ENCODE measurements around the gene FBXO8. TPM values are rescaled to one million over a fixed set of nuclear protein-coding genes. Genes with fewer than 3 reads are reported as not detected.
A peak's percentile ranks its signal among the peaks of the same experiment; 100 is the strongest.

FBXO8 gene
- total and polyA plus RNA-seq, 4 experiments from 2014 or later = 10.8 to 32.2 (median 26.6) TPM

DNA sequence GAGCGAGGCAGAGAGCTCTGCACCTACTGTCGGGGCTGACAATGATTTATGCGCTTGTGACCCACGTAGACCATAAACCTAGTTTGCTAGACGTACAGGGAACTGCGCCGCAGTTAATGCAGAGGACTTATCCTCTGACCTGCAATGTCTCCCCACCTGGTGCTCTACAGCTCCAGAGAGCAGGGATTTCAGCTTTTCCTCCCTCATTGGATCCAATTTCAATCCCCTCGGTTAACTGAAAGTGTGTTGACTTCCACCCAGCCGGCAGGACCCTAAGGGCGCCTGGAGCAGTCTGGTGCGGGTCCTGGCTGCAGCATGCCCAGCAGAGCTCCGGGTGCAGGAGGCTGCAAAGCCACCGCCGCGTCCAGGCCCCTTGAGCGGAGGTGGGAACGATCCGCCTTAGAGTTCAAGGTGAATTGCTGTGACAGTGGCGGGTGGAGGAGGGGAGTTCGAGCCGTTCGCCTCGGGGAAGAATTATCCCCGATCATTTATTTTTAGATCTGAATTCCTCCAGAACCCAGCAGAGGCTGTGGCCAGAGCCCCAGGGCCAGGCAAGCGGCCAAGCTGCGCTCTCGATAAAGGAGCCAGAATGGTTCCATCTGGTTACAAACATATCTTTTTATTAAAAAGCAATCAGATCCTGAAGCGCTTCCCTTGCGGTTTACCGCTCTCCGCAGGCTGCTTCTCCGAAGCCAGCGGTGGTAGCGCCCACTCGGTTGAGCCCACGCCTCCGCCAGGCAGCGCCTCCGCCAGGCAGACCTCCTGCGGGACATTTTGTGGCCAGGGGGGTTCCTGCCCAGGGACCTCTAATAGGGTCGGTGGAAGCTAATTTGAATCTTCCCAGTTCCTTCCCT lies 66.0 kb downstream of the FBXO8 start:
- POLR2A ChIA-PET (ENCODE audit: partially characterized antibody) = interaction anchor here (0.9 kb wide), 1 partner anchor 67 kb away, joined by 3 read pairs; the partner anchor contains the start of gene CEP44
- CTCF ChIA-PET (ENCODE audit: partially characterized antibody) = interaction anchor here (0.9 kb wide), 1 partner anchor 9 kb away, joined by 3 read pairs; no protein-coding TSS in a partner anchor
- peaks cover 26 to 45% (median 38%) of the 10 kb centered on the region in 4 donors for H3K4me1 Mint-ChIP-seq

DNA sequence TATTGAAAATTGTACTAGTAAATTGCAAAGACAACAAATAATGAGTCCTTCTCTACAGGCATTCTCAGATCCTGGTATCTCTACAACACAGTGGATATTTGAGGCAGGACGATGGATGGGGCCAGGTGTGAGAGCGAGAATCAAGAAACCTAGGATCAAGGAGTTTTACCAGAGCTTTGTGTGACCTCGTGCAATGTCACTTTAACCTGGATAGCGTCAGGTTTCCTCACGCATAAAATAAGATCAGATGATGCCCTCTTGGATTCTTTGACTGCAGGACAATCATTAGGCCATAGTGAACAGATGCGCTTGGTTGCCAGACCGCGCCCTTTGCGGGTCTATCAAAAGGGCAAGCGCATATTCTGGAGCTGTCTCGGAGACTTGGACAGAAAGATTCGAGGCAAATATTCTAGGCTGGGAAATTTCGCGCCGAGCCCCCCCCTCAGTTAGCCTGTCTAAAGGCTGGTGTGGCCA lies 66.6 kb downstream of the FBXO8 start:
- H3K9me3 ChIP-seq (ENCODE audit: control insufficient read depth in 1 of 2, low read length in 2 of 2) = no peaks in the 10 kb centered on the region
- peaks cover 59% of the 10 kb centered on the region for H3K27me3 ChIP-seq (ENCODE audit: insufficient read depth, low read length)
- intact Hi-C loops (cut with micrococcal nuclease) = loop anchor here (10.0 kb wide), 1 partner anchor 682 kb away; the partner anchor contains the start of gene HAND2
- peaks cover 29 to 50% (median 43%) of the 10 kb centered on the region in 4 donors for H3K4me1 Mint-ChIP-seq
- H3K27ac Mint-ChIP-seq = peak overlapping the region in 1 of 7 donors; percentile 69
- H3K9me3 Mint-ChIP-seq = peaks cover 0 to 12% (median 5%) of the 10 kb centered on the region in 8 donors
- no peak overlapping the region for H3K27ac ChIP-seq (ENCODE audit: low read depth, low read length)
- H3K4me3 ChIP-seq (ENCODE audit: low read length in 2 of 2) = no peak overlapping the region
- H3K4me3 Mint-ChIP-seq = peak overlapping the region in 5 of 8 donors; percentile 36 to 76 (median 69)
- H3K27me3 Mint-ChIP-seq = peaks cover 56 to 64% of the 10 kb centered on the region in 2 donors
- H3K4me1 ChIP-seq (ENCODE audit: insufficient read depth, low read length) = peaks cover 43% of the 10 kb centered on the region
- H3K36me3 ChIP-seq (ENCODE audit: insufficient read depth, low read length) = no peaks in the 10 kb centered on the region
- no peak for DNase-seq
- ChIA-PET POLR2A (ENCODE audit: partially characterized antibody) (no interaction called here), CTCF (ENCODE audit: partially characterized antibody) (interaction anchor here (0.9 kb wide), 1 partner anchor 9 kb away, joined by 3 read pairs; no protein-coding TSS in a partner anchor)
- H3K36me3 Mint-ChIP-seq = no peaks in the 10 kb centered on the region

More for the DNA sequence above, 66.0 kb downstream of the FBXO8 start:
- Mint-ChIP-seq H3K27ac (peak overlapping the region in 2 of 7 donors; percentile 8 to 25), H3K9me3 (peaks cover 0 to 12% (median 5%) of the 10 kb centered on the region in 8 donors), H3K36me3 (no peaks in the 10 kb centered on the region), H3K4me3 (peak overlapping the region in 7 of 8 donors; percentile 23 to 76 (median 69)), H3K27me3 (peaks cover 54 to 58% of the 10 kb centered on the region in 2 donors)
- peaks cover 53% of the 10 kb centered on the region for H3K27me3 ChIP-seq (ENCODE audit: insufficient read depth, low read length)
- no peaks in the 10 kb centered on the region for H3K9me3 ChIP-seq (ENCODE audit: control insufficient read depth in 1 of 2, low read length in 2 of 2)
- peak in 1 of 5 donors; percentile 25 for DNase-seq
- no peak overlapping the region for H3K4me3 ChIP-seq (ENCODE audit: low read length in 2 of 2)
- intact Hi-C loops (cut with micrococcal nuclease) = loop anchor here (10.0 kb wide), 1 partner anchor 683 kb away; the partner anchor contains the start of gene HAND2
- H3K4me1 ChIP-seq (ENCODE audit: insufficient read depth, low read length) = peaks cover 41% of the 10 kb centered on the region
- no peak overlapping the region for H3K27ac ChIP-seq (ENCODE audit: low read depth, low read length)
- no peaks in the 10 kb centered on the region for H3K36me3 ChIP-seq (ENCODE audit: insufficient read depth, low read length)

DNA sequence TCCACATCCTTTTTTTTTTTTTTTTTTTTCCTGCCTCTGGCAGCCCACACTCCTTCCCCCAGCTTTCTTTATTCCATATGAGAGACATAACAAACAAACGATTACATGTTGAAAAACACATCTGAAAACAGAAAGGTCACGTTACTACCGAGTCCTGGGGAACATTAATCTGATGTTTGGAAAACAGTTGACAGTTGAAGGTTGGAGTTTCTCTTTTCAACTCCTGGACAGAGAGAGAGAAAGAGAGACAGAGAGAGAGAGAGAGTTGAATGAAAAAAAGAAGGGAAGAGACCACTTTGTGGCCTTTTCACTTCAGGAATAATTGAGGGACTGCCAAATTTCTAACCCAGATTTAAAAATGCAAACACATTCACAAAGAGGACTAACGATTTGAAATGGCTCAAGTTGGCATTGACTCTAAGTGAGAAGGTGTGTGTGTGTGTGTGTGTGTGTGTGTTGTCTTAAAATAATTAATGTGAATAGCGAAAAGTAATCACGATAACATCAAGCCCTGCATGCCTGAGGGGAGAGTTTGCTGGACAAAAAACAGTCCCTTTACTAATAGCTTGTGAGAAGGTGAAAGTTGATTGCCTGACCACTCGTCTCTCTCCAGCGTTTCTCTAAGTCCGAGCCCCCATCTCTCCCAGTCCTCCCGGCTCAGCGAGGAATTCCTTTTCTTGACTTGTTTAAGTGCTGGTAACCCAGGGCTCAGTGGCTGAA lies 67.3 kb downstream of the FBXO8 start:
- ChIA-PET POLR2A (ENCODE audit: partially characterized antibody) (no interaction called here), CTCF (ENCODE audit: partially characterized antibody) (interaction anchor here (0.9 kb wide), 1 partner anchor 10 kb away, joined by 3 read pairs; no protein-coding TSS in a partner anchor)
- no peak for DNase-seq
- intact Hi-C loops (cut with micrococcal nuclease) = loop anchor here (10.0 kb wide), 1 partner anchor 681 kb away; the partner anchor contains the start of gene HAND2
- Mint-ChIP-seq H3K4me3 (peak overlapping the region in 5 of 8 donors; percentile 28 to 76 (median 64)), H3K36me3 (no peaks in the 10 kb centered on the region), H3K27ac (peak overlapping the region in 1 of 7 donors; percentile 69), H3K27me3 (peaks cover 60 to 69% of the 10 kb centered on the region in 2 donors), H3K4me1 (peaks cover 34 to 56% (median 49%) of the 10 kb centered on the region in 4 donors), H3K9me3 (peaks cover 0 to 12% (median 5%) of the 10 kb centered on the region in 8 donors)
- Histone ChIP-seq H3K4me1 (ENCODE audit: insufficient read depth, low read length) (peaks cover 50% of the 10 kb centered on the region), H3K9me3 (ENCODE audit: control insufficient read depth in 1 of 2, low read length in 2 of 2) (no peaks in the 10 kb centered on the region), H3K4me3 (ENCODE audit: low read length in 2 of 2) (no peak overlapping the region), H3K27me3 (ENCODE audit: insufficient read depth, low read length) (peaks cover 64% of the 10 kb centered on the region), H3K27ac (ENCODE audit: low read depth, low read length) (no peak overlapping the region), H3K36me3 (ENCODE audit: insufficient read depth, low read length) (no peaks in the 10 kb centered on the region)

DNA sequence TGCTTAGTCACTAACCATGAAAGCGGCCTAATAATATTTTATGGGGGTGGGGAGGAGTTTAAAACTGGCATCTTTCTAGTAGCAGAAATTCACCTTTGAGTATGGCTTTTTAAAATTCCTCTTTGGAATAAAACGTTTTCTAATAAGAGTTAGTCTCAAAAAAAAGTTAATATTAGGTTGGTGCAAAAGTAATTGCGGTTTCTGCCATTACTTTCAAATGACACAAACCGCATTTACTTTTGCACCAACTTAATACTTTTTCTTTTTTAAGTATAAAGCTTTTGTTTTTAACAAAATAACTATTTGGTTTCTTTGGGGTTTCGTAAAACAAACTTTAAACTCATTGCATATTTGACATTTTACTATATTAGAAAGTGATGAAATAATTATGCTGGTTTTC lies 68.4 kb downstream of the FBXO8 start:
- H3K9me3 ChIP-seq (ENCODE audit: control insufficient read depth in 1 of 2, low read length in 2 of 2) = no peaks in the 10 kb centered on the region
- no peak overlapping the region for H3K27ac ChIP-seq (ENCODE audit: low read depth, low read length)
- peak overlapping the region in 3 of 8 donors; percentile 64 to 79 (median 72) for H3K4me3 Mint-ChIP-seq
- intact Hi-C loops (cut with micrococcal nuclease) = loop anchor here (10.0 kb wide), 1 partner anchor 680 kb away; the partner anchor contains the start of gene HAND2
- ChIA-PET CTCF (ENCODE audit: partially characterized antibody) (no interaction called here), POLR2A (ENCODE audit: partially characterized antibody) (no interaction called here)
- H3K27ac Mint-ChIP-seq = peak overlapping the region in 3 of 7 donors; percentile 69 to 77 (median 72)
- peaks cover 63 to 74% of the 10 kb centered on the region in 2 donors for H3K27me3 Mint-ChIP-seq
- no peaks in the 10 kb centered on the region for H3K36me3 ChIP-seq (ENCODE audit: insufficient read depth, low read length)
- H3K36me3 Mint-ChIP-seq = no peaks in the 10 kb centered on the region
- peaks cover 0 to 12% (median 5%) of the 10 kb centered on the region in 8 donors for H3K9me3 Mint-ChIP-seq
- peaks cover 34 to 56% (median 49%) of the 10 kb centered on the region in 4 donors for H3K4me1 Mint-ChIP-seq
- no peak for DNase-seq
- peaks cover 51% of the 10 kb centered on the region for H3K4me1 ChIP-seq (ENCODE audit: insufficient read depth, low read length)
- peaks cover 69% of the 10 kb centered on the region for H3K27me3 ChIP-seq (ENCODE audit: insufficient read depth, low read length)
- no peak overlapping the region for H3K4me3 ChIP-seq (ENCODE audit: low read length in 2 of 2)

DNA sequence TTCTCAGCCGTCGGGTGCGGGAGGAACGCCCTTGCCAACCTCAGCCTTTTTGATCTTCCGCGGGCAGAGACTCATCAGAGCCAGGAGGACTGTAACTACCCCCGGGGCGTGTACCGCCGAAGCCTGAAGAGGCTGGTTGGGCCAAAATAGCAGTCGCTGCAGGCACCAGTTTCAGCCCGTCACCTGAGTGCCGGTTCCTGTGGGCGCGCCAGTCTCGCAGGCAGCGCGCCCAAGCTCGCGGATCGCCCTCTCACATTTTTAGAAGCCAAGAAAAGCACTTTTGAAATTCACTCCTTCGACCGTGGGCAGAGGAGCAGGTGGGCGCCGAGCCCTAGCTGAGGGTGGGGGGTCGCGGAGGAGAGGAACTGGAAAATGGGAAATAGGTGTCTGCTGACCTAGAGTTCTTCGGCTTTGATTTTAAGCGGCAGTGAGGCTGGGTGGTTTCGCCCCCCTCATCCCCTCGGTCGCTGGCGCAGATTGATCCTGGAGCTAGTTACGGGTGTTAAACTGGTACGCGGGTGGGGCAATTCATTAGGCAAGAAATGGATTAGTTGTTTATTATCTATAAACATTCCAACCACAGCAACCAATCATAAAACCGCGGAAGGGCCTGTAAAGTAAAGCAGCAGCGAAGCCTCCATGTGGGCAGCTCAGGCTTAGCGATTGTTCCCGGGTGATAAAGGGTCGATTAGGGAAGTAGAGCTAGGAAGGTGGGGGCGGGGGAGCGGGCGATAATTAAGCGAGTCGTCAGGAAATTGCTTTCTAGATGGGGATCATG lies 69.2 kb downstream of the FBXO8 start:
- H3K27ac ChIP-seq (ENCODE audit: low read depth, low read length) = no peak overlapping the region
- peaks cover 34 to 56% (median 49%) of the 10 kb centered on the region in 4 donors for H3K4me1 Mint-ChIP-seq
- H3K27ac Mint-ChIP-seq = peak overlapping the region in 3 of 7 donors; percentile 53 to 77 (median 72)
- no peaks in the 10 kb centered on the region for H3K36me3 Mint-ChIP-seq
- H3K36me3 ChIP-seq (ENCODE audit: insufficient read depth, low read length) = no peaks in the 10 kb centered on the region
- H3K27me3 Mint-ChIP-seq = peaks cover 64 to 79% of the 10 kb centered on the region in 2 donors
- H3K4me3 Mint-ChIP-seq = peak overlapping the region; percentile 3 to 79 (median 60)
- peaks cover 0 to 12% (median 5%) of the 10 kb centered on the region in 8 donors for H3K9me3 Mint-ChIP-seq
- H3K4me3 ChIP-seq (ENCODE audit: low read length in 2 of 2) = no peak overlapping the region
- ChIA-PET CTCF (ENCODE audit: partially characterized antibody) (interaction anchor here (2.3 kb wide), 1 partner anchor 8 kb away, joined by 7 read pairs; no protein-coding TSS in a partner anchor), POLR2A (ENCODE audit: partially characterized antibody) (no interaction called here)
- intact Hi-C loops (cut with micrococcal nuclease) = loop anchor here (10.0 kb wide), 1 partner anchor 679 kb away; the partner anchor contains the start of gene HAND2
- no peaks in the 10 kb centered on the region for H3K9me3 ChIP-seq (ENCODE audit: control insufficient read depth in 1 of 2, low read length in 2 of 2)
- peaks cover 70% of the 10 kb centered on the region for H3K27me3 ChIP-seq (ENCODE audit: insufficient read depth, low read length)
- DNase-seq = peak in 3 of 5 donors; percentile 25 to 43 (median 30)
- H3K4me1 ChIP-seq (ENCODE audit: insufficient read depth, low read length) = peaks cover 51% of the 10 kb centered on the region

DNA sequence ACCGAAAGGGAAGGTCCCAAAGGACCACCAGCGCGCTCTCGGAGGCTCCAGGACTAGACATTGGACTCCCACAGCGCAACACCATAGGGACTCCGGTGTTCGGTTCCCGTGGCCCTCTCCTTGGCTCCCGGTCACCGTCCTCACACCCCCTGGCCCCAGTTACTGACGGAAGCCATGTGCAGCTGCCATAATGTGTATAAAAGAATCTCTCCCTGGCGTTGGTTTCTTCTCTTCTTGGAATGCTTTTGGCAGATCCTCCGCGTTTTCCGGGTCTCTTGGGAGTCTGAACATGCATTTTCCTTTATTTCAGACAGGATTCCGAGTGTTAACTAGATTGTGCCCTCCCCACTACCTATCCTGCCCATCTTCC lies 69.8 kb downstream of the FBXO8 start:
- ChIA-PET POLR2A (ENCODE audit: partially characterized antibody) (no interaction called here), CTCF (ENCODE audit: partially characterized antibody) (interaction anchor here (2.3 kb wide), 1 partner anchor 9 kb away, joined by 7 read pairs; no protein-coding TSS in a partner anchor)
- Histone ChIP-seq H3K4me1 (ENCODE audit: insufficient read depth, low read length) (peaks cover 51% of the 10 kb centered on the region), H3K4me3 (ENCODE audit: low read length in 2 of 2) (no peak overlapping the region), H3K27me3 (ENCODE audit: insufficient read depth, low read length) (peaks cover 76% of the 10 kb centered on the region), H3K9me3 (ENCODE audit: control insufficient read depth in 1 of 2, low read length in 2 of 2) (no peaks in the 10 kb centered on the region), H3K27ac (ENCODE audit: low read depth, low read length) (no peak overlapping the region), H3K36me3 (ENCODE audit: insufficient read depth, low read length) (no peaks in the 10 kb centered on the region)
- Mint-ChIP-seq H3K27ac (peak overlapping the region in 3 of 7 donors; percentile 48 to 72 (median 53)), H3K4me3 (peak overlapping the region in 7 of 8 donors; percentile 3 to 79 (median 60)), H3K27me3 (peaks cover 60 to 78% of the 10 kb centered on the region in 2 donors), H3K4me1 (peaks cover 34 to 56% (median 49%) of the 10 kb centered on the region in 4 donors), H3K36me3 (no peaks in the 10 kb centered on the region), H3K9me3 (peaks cover 0 to 12% (median 5%) of the 10 kb centered on the region in 8 donors)
- intact Hi-C loops (cut with micrococcal nuclease) = loop anchor here (10.0 kb wide), 1 partner anchor 679 kb away; the partner anchor contains the start of gene HAND2
- DNase-seq = no peak

Measured in CD4-positive, alpha-beta memory T cell (primary cell).